GM21717 (cell line): ENCODE measurements around the gene BMF.
"Not testable (repeated sequence)": the region's sequence is repeated elsewhere in the genome, so short reads cannot be mapped to it uniquely, and the experiment has no call there.

Source experiments
- ATAC-seq: cut with Tn5 transposase; IDR thresholded peaks from one replicate; pipeline ENCODE4 v1.9.1; 2021; ENCODE audit warnings: mild to moderate bottlenecking, moderate library complexity; ENCODE audit not compliant: unreplicated experiment

BMF gene

DNA sequence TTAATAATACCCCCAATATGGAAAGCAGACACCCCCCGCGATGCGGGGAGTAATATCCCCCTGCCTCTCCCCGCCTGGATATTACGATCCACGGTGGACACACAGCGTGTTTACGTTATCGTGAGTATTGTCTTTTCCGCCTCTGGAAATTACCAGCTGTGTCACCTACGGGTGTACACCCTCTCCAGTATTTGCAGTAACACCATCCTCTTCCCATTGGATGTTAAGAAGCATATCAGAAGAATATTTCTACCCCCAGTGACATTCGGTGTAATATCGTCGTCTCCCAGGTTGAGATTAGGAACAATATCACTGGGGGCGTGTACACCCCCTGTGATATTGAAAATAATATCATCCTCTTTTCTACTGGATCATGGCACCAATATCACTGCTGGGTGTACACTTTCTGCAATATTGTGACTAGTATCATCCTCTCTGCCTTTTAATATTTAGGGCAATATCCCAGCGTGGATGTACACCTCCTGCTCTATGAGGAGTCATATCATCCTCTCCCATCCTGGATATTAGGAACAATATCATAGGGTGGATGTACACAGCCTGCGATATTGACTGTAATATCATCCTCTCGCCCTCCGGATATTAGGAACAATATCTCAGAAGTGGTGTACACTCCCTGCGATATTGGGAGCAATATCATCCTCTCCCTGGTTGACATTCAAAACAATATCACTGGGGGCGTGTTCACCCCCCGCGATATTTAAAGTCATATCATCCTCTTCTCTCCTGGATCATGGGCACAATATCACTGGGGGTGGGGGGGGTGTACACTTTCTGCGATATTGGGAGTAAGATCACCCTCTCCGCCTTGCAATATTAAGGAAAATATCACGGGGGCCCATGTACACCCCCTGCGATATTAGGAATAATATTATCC lies 20.3 kb upstream of the BMF start:
- ATAC-seq = no peak

DNA sequence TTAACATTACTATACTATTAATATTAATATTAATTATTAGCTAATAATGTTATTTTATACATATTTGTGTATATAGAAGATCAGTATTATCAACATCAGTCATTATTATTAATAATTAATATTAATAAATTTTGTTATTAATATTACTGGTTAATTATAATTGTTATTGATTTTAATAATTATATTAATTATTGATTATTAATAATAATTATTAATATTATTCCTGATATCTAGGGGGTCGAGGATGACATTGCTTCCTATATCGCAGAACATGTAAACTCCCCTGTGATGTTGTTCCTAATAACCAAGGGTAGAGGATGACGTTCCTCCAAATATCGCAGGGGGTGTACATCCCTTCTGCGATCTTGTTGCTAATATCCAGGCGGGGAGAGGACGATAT lies 17.3 kb upstream of the BMF start:
- ATAC-seq = no peak

GRCh38 chr15:40124807-40125285 lies 16.2 kb upstream of the BMF start:
- ATAC-seq = not testable (repeated sequence)

GRCh38 chr15:40124333-40124732 lies 15.7 kb upstream of the BMF start:
- not testable (repeated sequence) for ATAC-seq

DNA sequence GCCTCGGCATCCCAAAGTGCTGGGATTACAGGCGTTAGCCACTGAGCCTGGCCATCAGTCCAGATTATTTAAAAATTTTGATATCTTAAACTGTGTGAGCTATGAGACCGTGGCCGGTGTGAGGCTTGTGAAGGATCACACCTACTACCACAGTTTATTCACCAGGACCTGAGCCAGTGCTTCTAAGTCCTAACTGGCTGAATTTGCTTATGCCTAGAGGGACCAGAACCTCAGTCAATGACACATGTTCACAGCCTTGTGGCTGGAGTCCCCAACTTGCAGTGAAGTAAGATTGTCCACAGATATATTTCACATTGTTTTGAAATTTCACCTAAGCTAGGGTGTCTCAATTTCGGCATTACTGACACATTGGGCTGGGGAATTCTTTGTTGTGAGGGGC lies 15.2 kb upstream of the BMF start:
- ATAC-seq = not testable (repeated sequence)

GRCh38 chr15:40122989-40123388 lies 14.3 kb upstream of the BMF start:
- ATAC-seq = not testable (repeated sequence)

DNA sequence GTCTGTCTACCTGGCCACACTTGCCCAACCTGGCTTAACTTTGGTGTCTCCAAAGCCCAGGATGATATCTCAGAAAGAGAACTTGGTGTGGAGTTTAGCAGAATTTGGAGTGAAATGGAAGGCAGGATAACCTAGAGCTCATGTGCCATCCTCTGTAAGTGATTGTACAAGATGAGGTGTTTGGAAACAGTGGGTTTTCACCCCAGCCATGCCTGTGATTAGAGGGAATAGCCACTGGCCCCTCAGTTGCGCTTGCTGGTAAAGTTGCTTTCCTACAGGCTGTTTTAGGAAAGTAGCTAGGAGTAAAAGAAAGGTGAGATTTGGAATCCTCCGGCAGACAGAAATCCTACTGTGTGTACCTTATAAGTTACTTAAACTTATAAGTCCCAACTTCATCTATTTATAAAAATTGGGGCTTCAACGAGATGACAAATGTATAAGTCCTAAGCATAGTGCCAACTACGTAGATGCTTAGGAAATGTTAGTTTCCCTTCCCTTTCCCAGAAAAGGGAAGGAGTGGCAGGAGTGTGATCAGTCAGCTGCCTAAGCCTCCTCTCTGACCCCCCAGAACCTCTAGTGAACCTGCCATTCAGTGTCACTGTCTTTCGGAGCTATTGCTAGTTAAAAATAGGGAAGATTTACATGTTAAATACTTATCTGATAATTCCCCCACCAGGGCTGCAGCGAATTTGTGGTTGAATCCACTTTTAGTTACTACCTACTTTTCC lies 13.4 kb upstream of the BMF start:
- no peak for ATAC-seq

DNA sequence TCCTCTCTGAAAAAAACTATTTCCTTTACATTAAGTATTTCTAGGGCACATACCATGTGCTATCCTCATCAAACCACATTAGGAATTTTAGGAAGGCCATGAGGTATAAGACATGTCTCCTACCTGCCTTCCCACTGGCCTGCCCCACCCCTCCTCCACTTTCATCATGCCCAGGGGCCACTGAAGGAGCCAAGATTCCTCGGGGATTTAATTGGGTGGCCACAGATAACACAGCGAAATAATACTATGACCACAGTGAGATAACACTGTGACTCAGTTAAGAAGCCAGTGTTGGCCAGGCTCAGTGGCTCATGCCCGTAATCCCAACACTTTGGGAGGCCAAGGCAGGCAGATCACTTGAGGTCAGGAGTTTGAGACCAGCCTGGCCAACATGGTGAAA lies 9.8 kb upstream of the BMF start:
- no peak for ATAC-seq

DNA sequence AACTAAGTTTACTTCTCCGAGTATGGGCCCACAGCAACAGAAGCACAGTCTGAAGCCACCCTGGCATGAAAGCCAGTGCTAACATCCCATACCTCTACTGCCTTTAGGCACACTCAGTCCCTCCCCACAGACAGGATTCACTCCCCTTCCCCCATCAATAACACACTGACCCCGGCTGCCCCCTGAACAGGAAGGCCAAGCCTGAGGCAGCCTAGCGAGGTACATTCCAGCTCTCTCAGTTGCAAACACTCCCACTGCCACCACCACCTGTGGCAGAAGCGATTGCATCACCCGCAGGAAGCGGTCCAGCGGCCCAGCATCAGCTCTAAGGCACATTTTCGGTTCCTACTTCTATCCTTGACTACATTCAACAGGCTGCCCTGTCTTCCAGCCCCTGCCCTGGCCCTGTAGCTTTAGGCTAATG lies 7.0 kb upstream of the BMF start:
- ATAC-seq = peak; percentile 81

DNA sequence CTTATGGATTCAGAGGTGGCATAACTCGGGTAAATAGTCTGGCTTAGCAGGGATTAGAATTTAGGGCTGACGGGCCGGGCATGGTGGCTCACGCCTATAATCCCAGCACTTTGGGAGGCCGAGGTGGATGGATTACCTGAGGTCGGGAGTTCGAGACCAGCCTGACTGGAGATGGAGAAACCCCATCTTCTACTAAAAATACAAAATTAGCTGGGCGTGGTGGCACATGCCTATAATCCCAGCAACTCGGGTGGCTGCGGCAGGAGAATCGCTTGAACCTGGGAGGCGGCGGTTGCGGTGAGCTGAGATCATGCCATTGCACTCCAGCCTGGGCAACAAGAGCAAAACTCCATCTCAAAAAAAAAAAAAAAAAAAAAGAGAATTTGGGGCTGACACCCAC lies 6.4 kb upstream of the BMF start:
- not testable (repeated sequence) for ATAC-seq

- ATAC-seq = no peak
Observed at GRCh38 chr15:40114218-40114617, 5.5 kb upstream of the BMF start.

- ATAC-seq = no peak
Observed at GRCh38 chr15:40112789-40113188, 4.1 kb upstream of the BMF start.

- no peak for ATAC-seq
Observed at GRCh38 chr15:40111888-40112287, 3.2 kb upstream of the BMF start.

DNA sequence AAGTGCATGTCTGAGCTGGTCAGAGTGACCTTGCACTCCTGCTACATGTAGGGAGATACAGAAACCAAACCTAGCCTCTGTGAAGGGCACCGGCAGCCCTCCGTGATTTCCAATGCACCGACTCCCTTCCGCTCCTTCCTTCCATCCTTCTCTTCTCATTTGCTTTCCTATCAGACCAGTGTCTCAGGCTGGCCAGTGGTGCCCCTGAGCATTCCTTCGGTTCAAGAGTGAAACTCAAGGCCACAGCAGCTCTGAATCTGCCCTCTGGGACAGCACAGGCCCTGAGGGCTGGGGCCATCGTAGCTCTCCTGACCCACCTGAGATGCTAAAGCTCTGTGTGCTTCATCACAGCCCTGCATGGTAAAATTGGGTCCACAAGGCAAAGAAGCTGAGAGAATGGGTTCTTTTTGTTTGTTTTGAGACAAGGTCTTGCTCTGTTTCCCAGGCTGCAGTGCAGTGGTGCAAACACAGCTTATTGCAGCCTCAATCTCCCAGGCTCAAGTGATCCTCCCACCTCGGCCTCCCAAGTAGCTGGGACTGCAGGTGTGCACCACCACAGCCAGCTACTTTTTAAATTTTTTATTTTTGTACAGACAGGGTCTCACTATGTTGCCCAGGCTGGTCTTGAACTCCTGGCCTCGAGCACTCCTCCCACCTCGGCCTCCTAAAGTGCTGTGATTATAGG lies 2.3 kb upstream of the BMF start:
- ATAC-seq = no peak

DNA sequence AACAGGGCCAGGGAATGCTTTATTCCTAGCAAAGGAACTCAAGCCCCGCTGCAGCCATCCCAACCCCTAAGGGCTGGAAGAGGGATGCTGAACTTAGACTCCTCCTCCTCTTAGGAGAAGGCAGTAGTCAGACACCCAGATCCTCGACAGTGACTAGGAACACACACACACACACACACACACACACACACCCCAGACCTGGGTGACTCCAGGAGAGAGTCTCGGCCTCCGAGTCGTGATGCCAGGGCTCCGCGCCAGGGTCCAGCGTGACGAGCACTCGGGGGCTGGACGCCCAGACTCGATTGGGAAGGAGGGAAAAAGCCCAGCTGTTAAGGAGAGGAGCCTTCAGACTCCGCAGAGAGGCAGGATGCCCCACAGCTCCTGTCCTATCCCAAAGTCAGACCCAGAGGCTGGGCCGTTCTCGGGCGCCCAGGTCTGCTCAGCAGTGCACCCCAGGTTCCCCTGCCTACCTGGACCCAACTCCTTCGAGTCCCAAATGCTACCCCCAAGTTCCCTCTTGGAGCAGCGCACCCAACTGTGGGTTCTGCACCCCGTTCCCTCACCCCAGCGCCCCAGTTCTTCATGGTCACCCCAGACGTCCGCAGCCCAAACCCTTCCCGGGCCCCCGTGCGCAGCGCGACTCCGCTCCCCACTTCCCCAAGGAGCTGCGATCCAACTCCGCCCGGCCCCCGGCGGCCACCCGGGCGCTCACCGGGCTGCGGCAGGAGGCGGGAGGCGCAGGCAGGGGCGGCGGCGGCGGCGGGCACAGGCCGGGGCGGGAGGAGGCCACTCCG lies 421 bp downstream of the BMF start:
- ATAC-seq = no peak

DNA sequence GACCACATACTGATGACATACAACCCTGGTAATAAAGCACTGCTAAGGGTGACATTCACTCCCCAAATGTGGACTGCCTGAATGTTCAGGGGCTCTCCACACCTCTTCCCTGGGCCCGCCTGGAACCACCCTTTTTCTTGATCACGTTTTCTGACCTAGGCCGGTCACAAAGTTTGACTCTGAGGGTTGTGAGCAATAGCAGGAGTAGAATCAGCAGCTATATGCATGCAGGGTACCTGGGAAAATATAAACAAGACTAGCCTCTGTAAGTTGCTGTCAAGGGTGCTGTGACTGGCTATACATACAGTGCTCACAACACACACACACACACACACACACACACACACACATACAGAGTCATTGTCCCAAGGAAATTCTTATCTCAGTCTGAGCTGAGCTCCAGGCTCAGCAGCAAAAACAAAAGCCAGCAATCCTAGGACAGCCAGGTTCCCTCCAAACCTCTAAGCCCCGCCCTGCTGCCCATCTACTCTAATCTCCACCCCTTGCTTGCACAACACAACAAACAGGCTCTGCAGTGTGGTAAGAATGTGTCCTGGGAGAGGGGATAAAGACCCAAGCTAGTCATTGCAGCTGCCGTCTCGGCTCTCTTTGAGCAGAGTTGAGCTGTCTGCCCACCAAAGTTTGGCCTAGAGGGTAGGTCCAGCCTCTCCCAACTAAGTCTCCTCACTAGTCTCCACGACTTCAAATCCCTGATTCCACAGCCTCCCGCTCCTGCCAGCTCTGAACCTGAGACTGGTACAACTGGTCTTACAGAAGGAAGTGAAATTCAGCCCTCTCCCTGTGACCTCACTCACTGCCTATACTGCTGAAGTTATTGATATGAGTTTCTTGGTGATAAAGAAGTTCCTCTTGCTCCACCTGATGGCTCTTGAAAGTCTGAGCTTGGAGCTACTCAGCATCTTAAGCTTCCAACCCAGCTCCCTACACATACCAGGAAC lies 2.2 kb downstream of the BMF start:
- ATAC-seq = peak; percentile 33

GRCh38 chr15:40105517-40106202 lies 3.0 kb downstream of the BMF start:
- no peak for ATAC-seq

GRCh38 chr15:40104865-40105516 lies 3.7 kb downstream of the BMF start:
- no peak for ATAC-seq
